GM12878 (cell line): ENCODE data around the gene ELMO2. TPM values are rescaled to one million over a fixed set of nuclear protein-coding genes. Genes with fewer than 3 reads are reported as not detected.
A peak's percentile ranks its signal among the peaks of the same experiment; 100 is the strongest.

Experiments
- CTCF ChIP-seq, 3 experiments: IDR thresholded peaks in 2 of 3; conservative IDR thresholded peaks in 1 of 3; 2 replicates each; pipeline ENCODE4 v1.5.1; 2011; ENCODE audit warnings: low read depth in 3 of 3, low read length in 3 of 3, mild to moderate bottlenecking in 3 of 3, control low read depth in 2 of 3, moderate library complexity in 2 of 3, inconsistent platforms in 1 of 3, mixed read lengths in 1 of 3; ENCODE audit not compliant: control insufficient read depth in 2 of 3, insufficient read depth in 1 of 3; ENCODE audit errors: extremely low read depth in 1 of 3
- DPF2 ChIP-seq: fragments of 450-650 bp; IDR thresholded peaks from 2 replicates; pipeline ENCODE4 v1.6.1; 2017; ENCODE audit warnings: mild to moderate bottlenecking
- EGR1 ChIP-seq, 2 experiments: IDR thresholded peaks; 1 replicate in 1 of 2; 2 replicates in 1 of 2; pipeline ENCODE4 v1.6.1; 2011 to 2012; ENCODE audit warnings: low read depth in 2 of 2, low read length in 2 of 2, borderline replicate concordance in 1 of 2, mild to moderate bottlenecking in 1 of 2, moderate library complexity in 1 of 2
- EP300 ChIP-seq, 2 experiments: fragments of 150-350 bp in 1 of 2; IDR thresholded peaks; 2 replicates each; pipeline ENCODE4 v1.6.1; 2011 to 2012; ENCODE audit warnings: low read depth in 2 of 2, low read length in 2 of 2, borderline replicate concordance in 1 of 2, improper control_type of control experiment in 1 of 2, inconsistent platforms in 1 of 2; ENCODE audit not compliant: control insufficient read depth in 1 of 2
- FOXK2 ChIP-seq: fragments of 450-650 bp; IDR thresholded peaks from 2 replicates; pipeline ENCODE4 v1.6.1; 2017; ENCODE audit warnings: mild to moderate bottlenecking, moderate library complexity
- KAT2A ChIP-seq: conservative IDR thresholded peaks from 2 replicates; pipeline ENCODE4 v1.6.1; 2011; ENCODE audit warnings: low read depth, low read length; ENCODE audit not compliant: control insufficient read depth
- MTA3 ChIP-seq: IDR thresholded peaks from 2 replicates; pipeline ENCODE4 v1.6.1; 2012; ENCODE audit warnings: low read length, inconsistent platforms, borderline replicate concordance
- NBN ChIP-seq: fragments of 450-650 bp; IDR thresholded peaks from 2 replicates; pipeline ENCODE4 v1.6.1; 2016
- RCOR1 ChIP-seq: conservative IDR thresholded peaks from 2 replicates; pipeline ENCODE4 v1.6.1; 2012; ENCODE audit warnings: low read depth, low read length, improper control_type of control experiment
- RELB ChIP-seq: fragments of 450-650 bp; IDR thresholded peaks from 2 replicates; pipeline ENCODE4 v1.6.1; 2017; ENCODE audit warnings: low read depth, mild to moderate bottlenecking, moderate library complexity
- RUNX3 ChIP-seq: IDR thresholded peaks from 2 replicates; pipeline ENCODE4 v1.6.1; 2012; ENCODE audit warnings: low read length, inconsistent platforms
- SMARCA5 ChIP-seq: fragments of 450-650 bp; IDR thresholded peaks from 2 replicates; pipeline ENCODE4 v1.6.1; 2017; ENCODE audit warnings: mild to moderate bottlenecking
- SPI1 ChIP-seq: IDR thresholded peaks from 2 replicates; pipeline ENCODE4 v1.6.1; 2011; ENCODE audit warnings: low read depth, mild to moderate bottlenecking, low read length, moderate library complexity, borderline replicate concordance; ENCODE audit not compliant: insufficient read depth
- SREBF2 ChIP-seq: IDR thresholded peaks from 2 replicates; pipeline ENCODE4 v1.6.1; 2012; ENCODE audit warnings: mild to moderate bottlenecking, low read length
- TAF1 ChIP-seq: IDR thresholded peaks from 2 replicates; pipeline ENCODE4 v1.6.1; 2011; ENCODE audit warnings: mild to moderate bottlenecking, low read depth, low read length, borderline replicate concordance
- TCF12 ChIP-seq: IDR thresholded peaks from 2 replicates; pipeline ENCODE4 v1.6.1; 2011; ENCODE audit warnings: low read depth, mild to moderate bottlenecking, low read length
- ZNF687 ChIP-seq: fragments of 450-650 bp; IDR thresholded peaks from 2 replicates; pipeline ENCODE4 v1.6.1; 2017; ENCODE audit warnings: mild to moderate bottlenecking, moderate library complexity
- polyA plus RNA-seq, 11 experiments: library from polyadenylated mRNA; depleted of rRNA in 4 of 11; unstranded in 6 of 11; stranded (reverse) in 5 of 11; fragments of >200 nt; fragmentation: Nextera tagmentation in 4 of 11; fragmentation: Illumina TruSeq in 1 of 11; extraction: Ambion mirVana in 4 of 11; extraction: Trizol in 1 of 11; gene quantifications; 1 replicate in 1 of 11; 2 replicates in 10 of 11; pipeline versions ENCODE4 v1.2.1 to v1.2.3, GENCODE V29; 2011 to 2016; ENCODE audit warnings: inconsistent platforms in 2 of 11, missing spikeins in 2 of 11, low read depth in 1 of 11
- total RNA-seq, 4 experiments: library from RNA; depleted of rRNA in 3 of 4; stranded (reverse); fragments of >200 nt in 3 of 4; fragmentation: Illumina TruSeq in 1 of 4; extraction: Trizol in 1 of 4; gene quantifications; 2 replicates each; pipeline versions ENCODE4 v1.2.1 to v1.2.3, GENCODE V29; 2013 to 2021

ELMO2 gene
- total and polyA plus RNA-seq, 10 of the 15 experiments (the other 5 are each of a cell fraction or from before 2014, with no cell fraction given): 14.2 to 40.2 (median 37.6) TPM

- TF ChIP-seq CTCF (IDR thresholded peaks at IDR 0.05 in 2 of 3, conservative IDR thresholded peaks at IDR 0.05 in 1 of 3; ENCODE audit: control insufficient read depth in 2 of 3, extremely low read depth in 1 of 3, insufficient read depth in 1 of 3, low read depth in 3 of 3, low read length in 3 of 3) (no peak), TCF12 (no peak), KAT2A (no peak), SREBF2 (no peak), TAF1 (no peak), RELB (peak; percentile 32; the same call in 1 of the 2 replicates), SPI1 (peak; percentile 90), EGR1 (IDR thresholded peaks at IDR 0.05; ENCODE audit: borderline replicate concordance in 1 of 2, low read depth in 2 of 2, low read length in 2 of 2) (0 out of 3 replicates have a peak, but pooled peaks of 1 of the 2 experiments have one; percentile 32), NBN (peak; percentile 50; the same call in 1 of the 2 replicates), RCOR1 (no peak), ZNF687 (peak; percentile 73), EP300 (IDR thresholded peaks at IDR 0.05; ENCODE audit: borderline replicate concordance in 1 of 2, control insufficient read depth in 1 of 2, low read depth in 2 of 2, low read length in 2 of 2) (peak in 1 of 2 experiments; percentile 58; a peak in 1 of 4 replicates), FOXK2 (no peak), DPF2 (peak; percentile 68), SMARCA5 (no peak), RUNX3 (peak; percentile 20; the same call in 1 of the 2 replicates), MTA3 (no peak)
These were observed 54.9 kb downstream of the ELMO2 start (continued) for GRCh38 chr20:46351357-46352058.
